Liver (tissue), 9 donors: ENCODE results near the gene SNCG. TPM values are rescaled to one million over a fixed set of nuclear protein-coding genes. Genes with fewer than 3 reads are reported as not detected.
"Not testable (repeated sequence)": the region's sequence is repeated elsewhere in the genome, so short reads cannot be mapped to it uniquely, and the experiment has no call there.

Experiments
- DNase-seq: peaks from one replicate; pipeline ENCODE4 v3.0.0-alpha.2; 2017; ENCODE audit warnings: low spot score
- H3K27ac ChIP-seq, 2 donors: one replicate each; pipeline ENCODE4 v1.7.0; 2013; ENCODE audit warnings: inconsistent platforms in 2 of 2, low read length in 2 of 2, control low read depth in 1 of 2, low read depth in 1 of 2, mild to moderate bottlenecking in 1 of 2
- H3K27me3 ChIP-seq, 4 donors: one replicate each; pipeline versions ENCODE4 v1.6.1 to v1.7.0; 2013; ENCODE audit warnings: low read length in 3 of 4, inconsistent platforms in 1 of 4, mild to moderate bottlenecking in 1 of 4, moderate library complexity in 1 of 4; ENCODE audit not compliant: control insufficient read depth in 4 of 4, insufficient read depth in 4 of 4
- H3K36me3 ChIP-seq, 4 donors: one replicate each; pipeline versions ENCODE4 v1.6.1 to v1.7.0; 2013; ENCODE audit warnings: low read length in 3 of 4, mild to moderate bottlenecking in 3 of 4, low read depth in 1 of 4, moderate library complexity in 1 of 4; ENCODE audit not compliant: control insufficient read depth in 4 of 4, insufficient read depth in 3 of 4
- H3K4me1 ChIP-seq, 4 donors: one replicate each; pipeline versions ENCODE4 v1.6.1 to v1.7.0; 2013; ENCODE audit warnings: low read length in 3 of 4, mild to moderate bottlenecking in 3 of 4, moderate library complexity in 1 of 4; ENCODE audit not compliant: control insufficient read depth in 4 of 4, insufficient read depth in 4 of 4
- H3K4me3 ChIP-seq, 3 donors: one replicate each; pipeline versions ENCODE4 v1.6.1 to v1.7.0; 2013; ENCODE audit warnings: low read length in 3 of 3, control low read depth in 1 of 3, low read depth in 1 of 3, mild to moderate bottlenecking in 1 of 3
- H3K9ac ChIP-seq, 2 donors: one replicate each; pipeline ENCODE4 v1.7.0; 2013; ENCODE audit warnings: low read length in 2 of 2, mild to moderate bottlenecking in 2 of 2, moderate library complexity in 2 of 2, control low read depth in 1 of 2, low read depth in 1 of 2
- H3K9me3 ChIP-seq, 4 donors: one replicate each; pipeline versions ENCODE4 v1.6.1 to v1.7.0; 2013; ENCODE audit warnings: low read length in 3 of 4; ENCODE audit not compliant: control insufficient read depth in 4 of 4
- CTCF ChIP-seq: fragments of 150-350 bp; IDR thresholded peaks from 2 replicates; pipeline ENCODE4 v1.5.1; 2017; ENCODE audit warnings: improper control_type of control experiment, low read depth, low read length; ENCODE audit not compliant: missing input control
- EGR1 ChIP-seq, 2 donors: IDR thresholded peaks; 2 replicates each; pipeline ENCODE4 v1.6.1; 2016 to 2018; ENCODE audit warnings: antibody characterized with exemption in 2 of 2, low read depth in 2 of 2
- FOXA1 ChIP-seq: IDR thresholded peaks from 2 replicates; pipeline ENCODE4 v1.6.1; 2016; ENCODE audit warnings: antibody characterized with exemption
- FOXA2 ChIP-seq: IDR thresholded peaks from 2 replicates; pipeline ENCODE4 v1.6.1; 2016; ENCODE audit warnings: antibody characterized with exemption
- GABPA ChIP-seq, 2 donors: IDR thresholded peaks in 1 of 2; conservative IDR thresholded peaks in 1 of 2; 2 replicates each; pipeline ENCODE4 v1.6.1; 2016; ENCODE audit warnings: antibody characterized with exemption in 2 of 2, mild to moderate bottlenecking in 1 of 2, moderate library complexity in 1 of 2
- HNF4G ChIP-seq: IDR thresholded peaks from 2 replicates; pipeline ENCODE4 v1.6.1; 2016; ENCODE audit warnings: antibody characterized with exemption
- JUND ChIP-seq, 2 donors: IDR thresholded peaks; 2 replicates each; pipeline ENCODE4 v1.6.1; 2016; ENCODE audit warnings: antibody characterized with exemption in 2 of 2
- NR2F2 ChIP-seq: IDR thresholded peaks from 2 replicates; pipeline ENCODE4 v1.6.1; 2016; ENCODE audit warnings: antibody characterized with exemption
- RAD21 ChIP-seq, 2 donors: IDR thresholded peaks; 2 replicates each; pipeline ENCODE4 v1.6.1; 2016; ENCODE audit warnings: antibody characterized with exemption in 2 of 2, mild to moderate bottlenecking in 2 of 2
- REST ChIP-seq: IDR thresholded peaks from 2 replicates; pipeline ENCODE4 v1.6.1; 2016; ENCODE audit warnings: antibody characterized with exemption, mild to moderate bottlenecking
- RXRA ChIP-seq, 2 donors: IDR thresholded peaks; 2 replicates each; pipeline ENCODE4 v1.6.1; 2017 to 2018; ENCODE audit warnings: antibody characterized with exemption in 2 of 2, mild to moderate bottlenecking in 1 of 2
- TAF1 ChIP-seq: conservative IDR thresholded peaks from 2 replicates; pipeline ENCODE4 v1.6.1; 2016; ENCODE audit warnings: antibody characterized with exemption, mild to moderate bottlenecking
- YY1 ChIP-seq: IDR thresholded peaks from 2 replicates; pipeline ENCODE4 v1.6.1; 2016; ENCODE audit warnings: antibody characterized with exemption, mild to moderate bottlenecking
- ZBTB33 ChIP-seq: IDR thresholded peaks from 2 replicates; pipeline ENCODE4 v1.6.1; 2016; ENCODE audit warnings: antibody characterized with exemption
- WGBS: extraction: QIAGEN DNeasy Blood & Tissue Kit; methylation state at CpG from one replicate; pipeline ENCODE4 v1.1.7; 2013; 5-methylcytosine and 5-hydroxymethylcytosine counted together
- polyA plus RNA-seq, 2 donors: library from polyadenylated mRNA; stranded (reverse) in 1 of 2; unstranded in 1 of 2; fragments of 200-250 nt in 1 of 2; fragments of >200 nt in 1 of 2; fragmentation: Nextera tagmentation in 1 of 2; extraction: Ambion mirVana in 1 of 2; gene quantifications; one replicate each; pipeline versions ENCODE4 v1.2.1 to v1.2.3, GENCODE V29; 2013 to 2015
- total RNA-seq, 2 donors: library from RNA; depleted of rRNA; stranded (reverse); fragments of >200 nt; gene quantifications; one replicate each; pipeline ENCODE4 v1.2.3, GENCODE V29; 2014
- TF ChIP-seq, protein P1 (sequence below): IDR thresholded peaks from 2 replicates; pipeline ENCODE4 v1.6.1; 2016; ENCODE audit warnings: antibody characterized with exemption
- donor health status: healthy.
- donor health status: healthy.
- donor health status: healthy.
- donor health status: healthy.
- donor health status: healthy.

SNCG gene
- total and polyA plus RNA-seq, 4 donors: 0.84 to 2.6 (median 1.7) TPM

- Histone ChIP-seq H3K4me1 (peaks cover 2 to 21% (median 6%) of the 10 kb centered on the region in 4 donors), H3K9ac (no peak overlapping the region), H3K4me3 (no peak overlapping the region), H3K27me3 (no peaks in the 10 kb centered on the region), H3K27ac (peak overlapping the region; percentile 67 to 71), H3K36me3 (no peaks in the 10 kb centered on the region), H3K9me3 (no peaks in the 10 kb centered on the region)
- DNase-seq: no peak
- WGBS: 83% methylated on average over 2 of the region's 2 CpGs
- TF ChIP-seq GABPA (IDR thresholded peaks at IDR 0.05 in 1 of 2, conservative IDR thresholded peaks at IDR 0.05 in 1 of 2) (no peak), ZBTB33 (no peak), HNF4G (no peak), JUND (IDR thresholded peaks at IDR 0.05) (no peak), NR2F2 (no peak), FOXA1 (no peak), RXRA (IDR thresholded peaks at IDR 0.05) (no peak), REST (no peak)
- TF ChIP-seq, protein P1, sequence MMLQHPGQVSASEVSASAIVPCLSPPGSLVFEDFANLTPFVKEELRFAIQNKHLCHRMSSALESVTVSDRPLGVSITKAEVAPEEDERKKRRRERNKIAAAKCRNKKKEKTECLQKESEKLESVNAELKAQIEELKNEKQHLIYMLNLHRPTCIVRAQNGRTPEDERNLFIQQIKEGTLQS: no peak
These were observed 25.7 kb upstream of the SNCG start for GRCh38 chr10:86932674-86933073.

DNA sequence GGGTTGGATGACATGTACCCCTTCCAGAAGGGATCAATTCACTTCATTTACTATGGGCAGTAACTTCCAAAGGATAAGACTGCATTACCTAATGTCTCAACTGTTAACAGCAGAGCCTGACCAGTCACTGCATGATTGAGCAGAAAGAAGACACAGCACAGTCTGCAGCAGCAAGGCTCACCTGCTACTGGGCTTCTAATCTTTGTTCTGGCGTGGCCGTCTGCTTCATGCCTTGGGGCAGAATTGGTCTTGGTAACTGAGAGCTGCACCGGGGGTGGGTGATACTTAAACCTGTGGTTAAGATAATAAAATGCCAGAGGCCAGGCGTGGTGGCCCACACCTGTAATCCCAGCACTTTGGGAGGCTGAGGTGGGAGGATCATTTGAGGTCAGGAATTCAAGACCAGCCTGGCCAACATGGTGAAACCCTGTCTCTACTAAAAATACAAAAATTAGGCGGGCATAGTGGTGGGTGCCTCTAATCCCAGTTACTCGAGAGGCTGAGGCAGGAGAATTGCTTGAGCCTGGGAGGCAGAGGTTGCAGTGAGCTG lies 24.2 kb upstream of the SNCG start:
- H3K9ac ChIP-seq, H3K27me3 ChIP-seq, H3K36me3 ChIP-seq, DNase-seq, H3K9me3 ChIP-seq, H3K4me3 ChIP-seq: not testable (repeated sequence)
- 87% methylated on average over 6 of the region's 6 CpGs for WGBS
- Histone ChIP-seq H3K4me1 (peaks cover 2 to 21% (median 6%) of the 10 kb centered on the region in 4 donors), H3K27ac (peak overlapping the region in 1 of 2 donors; percentile 39)

DNA sequence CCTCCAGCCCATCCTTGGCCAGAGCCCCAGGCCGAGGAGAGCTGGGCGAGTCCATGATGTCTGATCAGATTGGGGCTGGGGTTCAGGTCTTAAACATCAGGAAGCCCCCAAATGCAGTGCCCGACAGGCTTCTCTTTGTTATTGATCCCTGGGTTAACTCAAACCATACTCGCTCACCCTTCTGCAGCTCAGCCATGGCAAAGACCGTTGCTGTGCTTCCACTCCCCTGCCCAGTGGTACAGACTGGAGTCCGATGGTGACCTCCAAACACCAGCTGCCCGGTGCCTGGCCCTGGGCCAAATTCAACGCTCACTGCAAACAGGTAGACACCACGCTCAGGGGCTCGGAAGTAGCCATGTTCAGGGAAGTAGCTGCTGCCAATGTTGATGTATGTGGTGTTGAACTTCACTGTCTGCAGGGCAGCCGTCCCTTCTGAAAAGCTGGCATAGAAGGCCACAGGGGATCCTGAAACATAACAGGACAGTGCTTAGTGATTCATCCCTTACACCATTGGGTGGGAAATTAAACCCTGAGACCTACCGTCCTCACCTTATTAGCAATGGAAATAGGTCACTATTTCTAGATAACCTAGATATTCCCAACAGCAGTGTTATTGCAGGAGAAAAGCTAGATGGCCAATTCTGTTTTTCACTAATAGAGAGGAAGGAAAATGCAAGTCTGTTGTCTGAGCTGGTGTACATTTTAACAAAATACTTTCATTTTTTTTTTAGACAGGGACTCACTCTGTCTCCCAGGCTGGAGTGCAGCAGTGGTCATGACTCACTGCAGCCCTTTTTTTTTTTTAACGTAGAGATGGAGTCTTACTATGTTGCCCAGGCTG lies 21.5 kb upstream of the SNCG start:
- no peaks in the 10 kb centered on the region for H3K27me3 ChIP-seq
- H3K9me3 ChIP-seq: no peaks in the 10 kb centered on the region
- H3K9ac ChIP-seq: no peak overlapping the region
- 62% methylated on average over 13 of the region's 13 CpGs for WGBS
- no peak overlapping the region for H3K4me3 ChIP-seq
- no peak for DNase-seq
- H3K27ac ChIP-seq: no peak overlapping the region
- H3K4me1 ChIP-seq: peaks cover 3 to 25% (median 10%) of the 10 kb centered on the region in 4 donors
- no peaks in the 10 kb centered on the region for H3K36me3 ChIP-seq
- TF ChIP-seq FOXA1 (no peak), FOXA2 (no peak), NR2F2 (no peak), YY1 (no peak), EGR1 (IDR thresholded peaks at IDR 0.05; ENCODE audit: low read depth in 2 of 2) (no peak), TAF1 (no peak), RAD21 (IDR thresholded peaks at IDR 0.05) (no peak), RXRA (IDR thresholded peaks at IDR 0.05) (no peak), CTCF (no peak), REST (no peak), HNF4G (no peak)
